GM12872 (cell line): ENCODE data around the gene TMEM203.

Source experiments
- CTCF ChIP-seq: IDR thresholded peaks from 3 replicates; pipeline ENCODE4 v1.5.1; 2011; ENCODE audit warnings: low read depth, mild to moderate bottlenecking, low read length, moderate library complexity; ENCODE audit not compliant: insufficient read depth

TMEM203 gene

DNA sequence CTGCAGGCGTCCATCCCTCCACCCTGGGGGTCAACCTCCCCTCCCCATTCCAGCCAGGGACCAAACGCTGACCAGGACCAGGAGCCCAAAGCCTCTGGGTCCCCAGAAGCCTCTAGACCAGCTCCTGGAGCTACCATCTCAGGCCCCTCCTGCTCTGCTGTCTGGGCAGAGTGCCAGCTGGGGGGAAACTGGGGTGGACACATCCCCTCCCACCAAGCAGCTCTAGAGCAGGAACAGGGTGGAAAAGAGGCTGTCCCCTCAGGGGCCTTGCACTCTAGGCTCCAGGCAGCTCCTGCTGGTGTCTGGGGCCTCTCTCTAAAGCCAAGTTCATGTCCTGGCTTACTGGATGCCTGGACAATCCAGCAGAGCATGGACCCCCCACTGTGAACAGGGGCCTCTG is 12.6 kb downstream of the TMEM203 start:
- TF ChIP-seq CTCF: no peak

GRCh38 chr9:137192448-137192780 is 13.0 kb downstream of the TMEM203 start:
- no peak for TF ChIP-seq CTCF

DNA sequence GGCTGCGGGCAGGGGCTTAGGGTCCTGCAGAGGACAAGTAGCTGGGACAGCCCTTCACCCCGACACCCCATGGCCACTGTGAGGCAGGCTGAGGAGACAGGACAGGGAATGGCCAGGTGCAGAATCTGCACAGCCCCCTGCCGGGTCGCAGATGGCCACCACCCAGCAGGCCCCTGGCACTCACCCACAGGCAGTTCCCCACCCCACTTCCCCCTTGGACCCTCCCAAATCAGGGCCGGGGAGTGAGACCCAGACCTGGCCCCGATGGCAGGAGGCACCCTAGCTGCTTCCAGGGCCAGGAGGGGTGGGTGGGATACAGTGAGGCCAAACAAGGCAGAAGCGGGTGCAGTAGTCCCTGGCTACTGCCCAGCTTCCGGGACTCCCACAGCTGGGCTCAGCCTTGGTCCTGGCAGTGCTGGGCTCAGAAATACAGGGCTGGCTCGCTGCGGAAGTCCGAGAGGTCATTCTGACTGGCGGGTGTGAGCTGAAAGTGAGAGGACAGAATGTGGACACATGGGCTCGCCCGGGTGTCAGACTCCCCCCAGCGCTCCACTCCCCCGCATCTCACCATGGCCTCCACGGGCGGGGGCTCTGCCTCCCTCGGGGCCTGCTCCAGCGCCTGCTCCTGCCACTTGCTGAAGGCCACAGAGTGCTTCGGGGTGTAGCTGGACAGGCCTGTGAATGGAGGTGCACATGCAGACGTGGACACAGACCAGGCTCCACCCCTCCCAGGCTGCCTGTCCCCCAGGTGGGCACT is 13.6 kb downstream of the TMEM203 start:
- TF ChIP-seq CTCF: no peak

- TF ChIP-seq CTCF: no peak
Observed at GRCh38 chr9:137191245-137191644, 14.2 kb downstream of the TMEM203 start.

- TF ChIP-seq CTCF: no peak
Observed at GRCh38 chr9:137190315-137190856, 15.1 kb downstream of the TMEM203 start.

GRCh38 chr9:137189297-137190295 is 15.9 kb downstream of the TMEM203 start:
- no peak for TF ChIP-seq CTCF
